Measurements from ENCODE around the gene SLC2A9.

SLC2A9 gene

GRCh38 chr4:10020871-10021652 lies at the start of gene SLC2A9:
SLC2A9 (minus strand) TSS chr4:10021497; CDS start chr4:10021429, 68 bp downstream.
- no peak within 1 kb of the TSS for H3K4me3 Mint-ChIP-seq
- no peaks in the 10 kb centered on the region for H3K9me3 Mint-ChIP-seq
- H3K4me1 Mint-ChIP-seq, result peaks cover 30 to 49% of the 10 kb centered on the region in 2 donors
- no peak within 1 kb of the TSS for H3K27ac Mint-ChIP-seq
- no peaks in the 10 kb centered on the region for H3K27me3 Mint-ChIP-seq
- DNase-seq (no peak), ATAC-seq (replicated peaks) (no peak)
- no peaks in the 10 kb centered on the region for H3K36me3 Mint-ChIP-seq

GRCh38 chr4:10069075-10069642 lies 47.9 kb upstream of the SLC2A9 start:
- ATAC-seq (replicated peaks) (peak; percentile 5 to 29), DNase-seq (no peak)
- H3K4me1 Mint-ChIP-seq, result no peaks in the 10 kb centered on the region
- no peak overlapping the region for H3K4me3 Mint-ChIP-seq
- peaks cover 27 to 58% of the 10 kb centered on the region in 2 donors for H3K36me3 Mint-ChIP-seq
- H3K27ac Mint-ChIP-seq, result no peak overlapping the region
- H3K27me3 Mint-ChIP-seq, result no peaks in the 10 kb centered on the region
- H3K9me3 Mint-ChIP-seq, result no peaks in the 10 kb centered on the region

- ATAC-seq (replicated peaks) (no peak), DNase-seq (no peak)
- Mint-ChIP-seq H3K27ac (no peak overlapping the region), H3K27me3 (no peaks in the 10 kb centered on the region), H3K36me3 (peaks cover 26 to 46% of the 10 kb centered on the region in 2 donors), H3K4me3 (no peak overlapping the region), H3K9me3 (no peaks in the 10 kb centered on the region), H3K4me1 (no peaks in the 10 kb centered on the region)
Observed at GRCh38 chr4:10066670-10067651, 45.7 kb upstream of the SLC2A9 start.

- Mint-ChIP-seq H3K27me3 (no peaks in the 10 kb centered on the region), H3K4me1 (peaks cover 0 to 1% of the 10 kb centered on the region in 2 donors), H3K4me3 (no peak overlapping the region), H3K27ac (no peak overlapping the region), H3K9me3 (no peaks in the 10 kb centered on the region), H3K36me3 (peaks cover 26 to 50% of the 10 kb centered on the region in 2 donors)
- no peak for ATAC-seq (replicated peaks)
- no peak for DNase-seq
Observed at GRCh38 chr4:10066206-10066605, 44.9 kb upstream of the SLC2A9 start.

GRCh38 chr4:10063544-10064300 lies 42.4 kb upstream of the SLC2A9 start:
- ATAC-seq (replicated peaks), result no peak
- Mint-ChIP-seq H3K4me1 (peaks cover 0 to 6% of the 10 kb centered on the region in 2 donors), H3K27ac (no peak overlapping the region), H3K9me3 (no peaks in the 10 kb centered on the region), H3K27me3 (no peaks in the 10 kb centered on the region), H3K4me3 (no peak overlapping the region), H3K36me3 (peaks cover 23 to 44% of the 10 kb centered on the region in 2 donors)
- no peak for DNase-seq

- H3K9me3 Mint-ChIP-seq, result no peaks in the 10 kb centered on the region
- ATAC-seq (replicated peaks) (no peak), DNase-seq (no peak)
- H3K27me3 Mint-ChIP-seq, result no peaks in the 10 kb centered on the region
- peaks cover 23 to 40% of the 10 kb centered on the region in 2 donors for H3K36me3 Mint-ChIP-seq
- no peak overlapping the region for H3K4me3 Mint-ChIP-seq
- H3K4me1 Mint-ChIP-seq, result peaks cover 0 to 6% of the 10 kb centered on the region in 2 donors
- H3K27ac Mint-ChIP-seq, result no peak overlapping the region
Observed at GRCh38 chr4:10061650-10062415, 40.5 kb upstream of the SLC2A9 start.

GRCh38 chr4:10058371-10058770 lies 37.1 kb upstream of the SLC2A9 start:
- Mint-ChIP-seq H3K27ac (no peak overlapping the region), H3K4me3 (no peak overlapping the region), H3K4me1 (peaks cover 2 to 6% of the 10 kb centered on the region in 2 donors), H3K36me3 (peaks cover 9 to 30% of the 10 kb centered on the region in 2 donors), H3K9me3 (no peaks in the 10 kb centered on the region), H3K27me3 (no peaks in the 10 kb centered on the region)
- no peak for ATAC-seq (replicated peaks)
- DNase-seq, result no peak

- peaks cover 0 to 5% of the 10 kb centered on the region in 2 donors for H3K27me3 Mint-ChIP-seq
- H3K36me3 Mint-ChIP-seq, result peaks cover 7 to 33% of the 10 kb centered on the region in 2 donors
- H3K4me3 Mint-ChIP-seq, result no peak overlapping the region
- ATAC-seq (replicated peaks), result no peak
- no peak overlapping the region for H3K27ac Mint-ChIP-seq
- H3K9me3 Mint-ChIP-seq, result peaks cover 0 to 2% of the 10 kb centered on the region in 2 donors
- DNase-seq, result no peak
- H3K4me1 Mint-ChIP-seq, result peaks cover 2 to 6% of the 10 kb centered on the region in 2 donors
Observed at GRCh38 chr4:10057023-10057395, 35.7 kb upstream of the SLC2A9 start.

- no peak overlapping the region for H3K4me3 Mint-ChIP-seq
- peaks cover 2 to 6% of the 10 kb centered on the region in 2 donors for H3K4me1 Mint-ChIP-seq
- H3K9me3 Mint-ChIP-seq, result peaks cover 0 to 2% of the 10 kb centered on the region in 2 donors
- ATAC-seq (replicated peaks) (no peak), DNase-seq (no peak)
- H3K27ac Mint-ChIP-seq, result no peak overlapping the region
- H3K27me3 Mint-ChIP-seq, result peaks cover 0 to 8% of the 10 kb centered on the region in 2 donors
- H3K36me3 Mint-ChIP-seq, result peaks cover 10 to 28% of the 10 kb centered on the region in 2 donors
Observed at GRCh38 chr4:10056334-10057022, 35.2 kb upstream of the SLC2A9 start.

GRCh38 chr4:10055871-10056270 lies 34.6 kb upstream of the SLC2A9 start:
- H3K27ac Mint-ChIP-seq, result no peak overlapping the region
- H3K4me3 Mint-ChIP-seq, result no peak overlapping the region
- peaks cover 0 to 8% of the 10 kb centered on the region in 2 donors for H3K27me3 Mint-ChIP-seq
- peaks cover 11 to 24% of the 10 kb centered on the region in 2 donors for H3K36me3 Mint-ChIP-seq
- peaks cover 2% of the 10 kb centered on the region in 2 donors for H3K4me1 Mint-ChIP-seq
- ATAC-seq (replicated peaks) (no peak), DNase-seq (no peak)
- peaks cover 0 to 2% of the 10 kb centered on the region in 2 donors for H3K9me3 Mint-ChIP-seq

GRCh38 chr4:10054571-10055041 lies 33.3 kb upstream of the SLC2A9 start:
- Mint-ChIP-seq H3K36me3 (peaks cover 12 to 24% of the 10 kb centered on the region in 2 donors), H3K27ac (no peak overlapping the region), H3K4me3 (no peak overlapping the region), H3K9me3 (peaks cover 0 to 2% of the 10 kb centered on the region in 2 donors), H3K4me1 (peaks cover 0 to 2% of the 10 kb centered on the region in 2 donors), H3K27me3 (peaks cover 0 to 15% of the 10 kb centered on the region in 2 donors)
- ATAC-seq (replicated peaks) (no peak), DNase-seq (no peak)

GRCh38 chr4:10053635-10054453 lies 32.5 kb upstream of the SLC2A9 start:
- Mint-ChIP-seq H3K9me3 (peaks cover 0 to 2% of the 10 kb centered on the region in 2 donors), H3K27ac (no peak overlapping the region), H3K4me3 (no peak overlapping the region), H3K36me3 (peaks cover 14 to 21% of the 10 kb centered on the region in 2 donors), H3K4me1 (peaks cover 0 to 2% of the 10 kb centered on the region in 2 donors), H3K27me3 (peaks cover 5 to 19% of the 10 kb centered on the region in 2 donors)
- ATAC-seq (replicated peaks), result no peak
- no peak for DNase-seq
